Hepatocyte (in vitro differentiated cells): Measurements from ENCODE around the gene MIEF1.

Experiments
- CTCF ChIP-seq: fragments of 200-600 bp; sonication (generic); IDR thresholded peaks from 2 replicates; pipeline ENCODE4 v1.5.1; 2016; ENCODE audit warnings: antibody characterized with exemption, mild to moderate bottlenecking; ENCODE audit not compliant: poor library complexity
- EZH2 ChIP-seq: fragments of 200-600 bp; sonication (generic); IDR thresholded peaks from 2 replicates; pipeline ENCODE4 v1.6.1; 2016; ENCODE audit warnings: antibody characterized with exemption, mild to moderate bottlenecking, borderline replicate concordance

GRCh38 chr22:39469681-39470450 is 32.2 kb upstream of the MIEF1 start:
- TF ChIP-seq CTCF, result no peak
- no peak for TF ChIP-seq EZH2
